ENCODE data around the gene PKNOX2. TPM values are rescaled to one million over a fixed set of nuclear protein-coding genes. Genes with fewer than 3 reads are reported as not detected.

PKNOX2 gene
- total RNA-seq, 1 donor from 2014 or later, result 3.4 TPM

GRCh38 chr11:125433454-125434121 lies 269.0 kb downstream of the PKNOX2 start:
- TF ChIP-seq POLR2AphosphoS5 (IDR thresholded peaks at IDR 0.05; ENCODE audit: insufficient read depth in 1 of 2, low read depth in 1 of 2) (no peak), POLR2A (IDR thresholded peaks at IDR 0.05) (no peak), CTCF (IDR thresholded peaks at IDR 0.05) (no peak)
- no peak overlapping the region for H3K27ac ChIP-seq
- intact Hi-C loops (cut with DNase I), result no loop called here
- no peak overlapping the region for H3K4me3 ChIP-seq
- no peak for DNase-seq (ENCODE audit: extremely low spot score in 2 of 2)
- no peaks in the 10 kb centered on the region for H3K27me3 ChIP-seq
- no peaks in the 10 kb centered on the region for H3K9me3 ChIP-seq
- H3K36me3 ChIP-seq, result no peaks in the 10 kb centered on the region
- H3K4me1 ChIP-seq, result no peaks in the 10 kb centered on the region

GRCh38 chr11:125435461-125436238 lies 271.1 kb downstream of the PKNOX2 start:
- no peak for TF ChIP-seq POLR2A (IDR thresholded peaks at IDR 0.05)
- TF ChIP-seq POLR2AphosphoS5 (IDR thresholded peaks at IDR 0.05; ENCODE audit: insufficient read depth in 1 of 2, low read depth in 1 of 2), result no peak
- TF ChIP-seq CTCF (IDR thresholded peaks at IDR 0.05), result no peak
- no peak overlapping the region for H3K4me3 ChIP-seq
- H3K36me3 ChIP-seq, result no peaks in the 10 kb centered on the region
- H3K4me1 ChIP-seq, result no peaks in the 10 kb centered on the region
- DNase-seq (ENCODE audit: extremely low spot score in 2 of 2), result no peak
- no peak overlapping the region for H3K27ac ChIP-seq
- intact Hi-C loops (cut with DNase I), result no loop called here
- H3K27me3 ChIP-seq, result no peaks in the 10 kb centered on the region
- H3K9me3 ChIP-seq, result no peaks in the 10 kb centered on the region

- DNase-seq (ENCODE audit: extremely low spot score in 2 of 2), result no peak
- no peak overlapping the region for H3K4me3 ChIP-seq
- intact Hi-C loops (cut with DNase I), result no loop called here
Observed at GRCh38 chr11:125441648-125442410, 277.3 kb downstream of the PKNOX2 start.

GRCh38 chr11:125442946-125443345 lies 278.4 kb downstream of the PKNOX2 start:
- DNase-seq (ENCODE audit: extremely low spot score in 2 of 2), result no peak
- H3K9me3 ChIP-seq, result no peaks in the 10 kb centered on the region
- no peaks in the 10 kb centered on the region for H3K27me3 ChIP-seq
- H3K27ac ChIP-seq, result no peak overlapping the region
- intact Hi-C loops (cut with DNase I), result no loop called here
- H3K4me1 ChIP-seq, result no peaks in the 10 kb centered on the region
- H3K36me3 ChIP-seq, result no peaks in the 10 kb centered on the region
- TF ChIP-seq POLR2AphosphoS5 (IDR thresholded peaks at IDR 0.05; ENCODE audit: insufficient read depth in 1 of 2, low read depth in 1 of 2) (no peak), POLR2A (IDR thresholded peaks at IDR 0.05) (no peak), CTCF (IDR thresholded peaks at IDR 0.05) (no peak)
- H3K4me3 ChIP-seq, result no peak overlapping the region

More at GRCh38 chr11:125441648-125442410, 277.3 kb downstream of the PKNOX2 start:
- no peak for TF ChIP-seq CTCF (IDR thresholded peaks at IDR 0.05)
- no peak for TF ChIP-seq POLR2A (IDR thresholded peaks at IDR 0.05)
- TF ChIP-seq POLR2AphosphoS5 (IDR thresholded peaks at IDR 0.05; ENCODE audit: insufficient read depth in 1 of 2, low read depth in 1 of 2), result no peak
- no peak overlapping the region for H3K27ac ChIP-seq
- H3K36me3 ChIP-seq, result no peaks in the 10 kb centered on the region
- H3K27me3 ChIP-seq, result no peaks in the 10 kb centered on the region
- H3K4me1 ChIP-seq, result no peaks in the 10 kb centered on the region
- H3K9me3 ChIP-seq, result no peaks in the 10 kb centered on the region

All from vagina (tissue), 2 donors.